OCI-LY1 (cell line): ENCODE data around the gene APOA1.

Experiments
- H2AFZ ChIP-seq: fragments of 200-600 bp; sonication (generic), shearing (Covaris generic); 2 replicates; pipeline ENCODE4 v1.6.0; 2014; ENCODE audit warnings: antibody characterized with exemption, mild to moderate bottlenecking, low read length
- H3F3A ChIP-seq: fragments of 200-600 bp; sonication (generic), shearing (Covaris generic); 2 replicates; pipeline ENCODE4 v1.6.0; 2014; ENCODE audit warnings: mild to moderate bottlenecking, antibody characterized with exemption, low read length, moderate library complexity; ENCODE audit not compliant: insufficient read depth
- H3K27ac ChIP-seq: fragments of 200-600 bp; sonication (generic); 2 replicates; pipeline ENCODE4 v1.5.1; 2014; ENCODE audit warnings: low read length, mixed run types, mild to moderate bottlenecking, low read depth; ENCODE audit not compliant: poor library complexity, severe bottlenecking
- H3K27me3 ChIP-seq: fragments of 200-600 bp; sonication (generic); 2 replicates; pipeline ENCODE4 v1.6.0; 2014; ENCODE audit warnings: antibody characterized with exemption, mild to moderate bottlenecking, low read length, moderate library complexity; ENCODE audit not compliant: insufficient read depth
- H3K36me3 ChIP-seq: fragments of 200-600 bp; sonication (generic); 2 replicates; pipeline ENCODE4 v1.6.1; 2014; ENCODE audit warnings: mild to moderate bottlenecking, antibody characterized with exemption, low read length, moderate library complexity, mixed read lengths; ENCODE audit not compliant: insufficient read depth
- H3K4me1 ChIP-seq: fragments of 200-600 bp; sonication (generic); 2 replicates; pipeline ENCODE4 v1.5.1; 2014; ENCODE audit warnings: mild to moderate bottlenecking, low read length, moderate library complexity; ENCODE audit not compliant: insufficient read depth, severe bottlenecking
- H3K4me2 ChIP-seq: fragments of 200-600 bp; sonication (generic), shearing (Covaris generic); 2 replicates; pipeline ENCODE4 v1.6.1; 2014; ENCODE audit warnings: low read length
- H3K4me3 ChIP-seq: fragments of 200-600 bp; sonication (generic); 2 replicates; pipeline ENCODE4 v1.5.1; 2014; ENCODE audit warnings: low read length, low read depth, mild to moderate bottlenecking, mixed read lengths; ENCODE audit not compliant: poor library complexity, severe bottlenecking
- H3K79me2 ChIP-seq: fragments of 200-600 bp; shearing (Covaris generic); 2 replicates; pipeline ENCODE4 v1.6.1; 2016; ENCODE audit warnings: mixed run types, low read length, mixed read lengths; ENCODE audit not compliant: insufficient read depth
- H3K9ac ChIP-seq: fragments of 200-600 bp; sonication (generic), shearing (Covaris generic); 2 replicates; pipeline ENCODE4 v1.6.1; 2014; ENCODE audit warnings: mild to moderate bottlenecking, low read length, mixed read lengths
- H3K9me2 ChIP-seq: fragments of 200-600 bp; sonication (generic), shearing (Covaris generic); 2 replicates; pipeline ENCODE4 v1.6.1; 2014; ENCODE audit warnings: low read depth, mild to moderate bottlenecking, low read length, mixed read lengths
- H3K9me3 ChIP-seq: fragments of 200-600 bp; shearing (Covaris generic); 2 replicates; pipeline ENCODE4 v1.6.1; 2014; ENCODE audit warnings: low read length, mixed read lengths
- H4K20me1 ChIP-seq: fragments of 200-600 bp; sonication (generic), shearing (Covaris generic); 2 replicates; pipeline ENCODE4 v1.6.0; 2016; ENCODE audit warnings: mild to moderate bottlenecking, low read length; ENCODE audit not compliant: insufficient read depth
- EZH2 ChIP-seq: fragments of 200-600 bp; sonication (generic), shearing (Covaris generic); IDR thresholded peaks from 2 replicates; pipeline ENCODE4 v1.8.0; 2017; ENCODE audit warnings: borderline replicate concordance, mixed run types, mild to moderate bottlenecking, antibody characterized with exemption, low read length, moderate library complexity, mixed read lengths
- TF ChIP-seq, protein P1 (sequence below): fragments of 200-600 bp; sonication (generic), shearing (Covaris generic); IDR thresholded peaks from 2 replicates; pipeline ENCODE4 v1.5.1; 2017; ENCODE audit warnings: mild to moderate bottlenecking, antibody characterized with exemption, low read length, moderate library complexity, mixed read lengths

The APOA1 gene

DNA sequence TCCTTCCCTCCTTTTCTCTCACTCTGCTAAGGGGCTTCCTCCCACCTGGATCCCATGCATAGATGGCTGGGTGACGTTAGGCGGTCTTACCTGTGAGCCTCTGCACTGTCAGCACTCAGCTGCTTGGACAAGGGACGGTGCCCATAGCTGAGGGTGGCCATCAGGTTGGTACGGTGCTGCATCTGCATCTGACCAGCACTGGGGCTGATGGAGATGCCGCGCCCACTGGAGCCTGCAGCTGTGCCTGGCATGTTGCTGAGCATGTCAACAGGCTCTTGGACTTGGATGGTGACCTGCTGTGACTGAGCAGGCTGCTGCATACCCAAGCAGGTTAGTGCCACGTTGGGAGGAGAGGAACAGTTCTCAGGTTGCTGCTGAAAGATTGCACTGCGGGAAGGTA lies 21.8 kb upstream of the APOA1 start:
- Histone ChIP-seq H3K9me3 (no peaks in the 10 kb centered on the region), H3K9me2 (no peaks in the 10 kb centered on the region), H2AFZ (no peak overlapping the region), H3K9ac (no peak overlapping the region), H3F3A (no peaks in the 10 kb centered on the region), H3K4me3 (no peak overlapping the region), H4K20me1 (no peaks in the 10 kb centered on the region), H3K4me2 (no peak overlapping the region), H3K79me2 (no peaks in the 10 kb centered on the region), H3K27me3 (no peaks in the 10 kb centered on the region), H3K36me3 (peaks cover 87% of the 10 kb centered on the region), H3K4me1 (peaks cover 6% of the 10 kb centered on the region), H3K27ac (no peak overlapping the region)
- no peak for TF ChIP-seq EZH2
- TF ChIP-seq, protein P1, sequence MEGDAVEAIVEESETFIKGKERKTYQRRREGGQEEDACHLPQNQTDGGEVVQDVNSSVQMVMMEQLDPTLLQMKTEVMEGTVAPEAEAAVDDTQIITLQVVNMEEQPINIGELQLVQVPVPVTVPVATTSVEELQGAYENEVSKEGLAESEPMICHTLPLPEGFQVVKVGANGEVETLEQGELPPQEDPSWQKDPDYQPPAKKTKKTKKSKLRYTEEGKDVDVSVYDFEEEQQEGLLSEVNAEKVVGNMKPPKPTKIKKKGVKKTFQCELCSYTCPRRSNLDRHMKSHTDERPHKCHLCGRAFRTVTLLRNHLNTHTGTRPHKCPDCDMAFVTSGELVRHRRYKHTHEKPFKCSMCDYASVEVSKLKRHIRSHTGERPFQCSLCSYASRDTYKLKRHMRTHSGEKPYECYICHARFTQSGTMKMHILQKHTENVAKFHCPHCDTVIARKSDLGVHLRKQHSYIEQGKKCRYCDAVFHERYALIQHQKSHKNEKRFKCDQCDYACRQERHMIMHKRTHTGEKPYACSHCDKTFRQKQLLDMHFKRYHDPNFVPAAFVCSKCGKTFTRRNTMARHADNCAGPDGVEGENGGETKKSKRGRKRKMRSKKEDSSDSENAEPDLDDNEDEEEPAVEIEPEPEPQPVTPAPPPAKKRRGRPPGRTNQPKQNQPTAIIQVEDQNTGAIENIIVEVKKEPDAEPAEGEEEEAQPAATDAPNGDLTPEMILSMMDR: no peak

DNA sequence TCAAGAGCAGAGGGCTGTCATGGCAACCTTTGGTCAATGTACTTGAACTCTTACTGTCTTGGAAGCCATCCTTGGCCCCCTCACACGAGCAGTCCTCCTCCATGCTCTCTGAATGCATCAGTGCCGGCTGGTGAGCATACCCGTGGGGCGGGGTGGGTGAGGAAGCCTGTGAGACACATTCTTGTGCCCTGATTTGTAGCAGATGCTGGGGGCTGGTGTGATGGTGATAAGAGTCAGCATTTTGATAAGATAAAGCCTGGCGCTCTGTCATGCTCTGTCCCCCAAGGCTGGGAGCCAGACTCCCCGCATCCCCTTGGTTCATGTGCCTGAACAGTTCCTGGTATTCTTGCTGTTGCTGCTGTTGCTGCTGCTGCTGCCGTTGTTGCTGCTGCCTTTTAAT lies 20.5 kb upstream of the APOA1 start:
- Histone ChIP-seq H3K4me1 (peaks cover 18% of the 10 kb centered on the region), H2AFZ (no peak overlapping the region), H3K36me3 (peaks cover 80% of the 10 kb centered on the region), H3K4me2 (no peak overlapping the region), H3K27me3 (no peaks in the 10 kb centered on the region), H3K4me3 (no peak overlapping the region), H3K9me3 (no peaks in the 10 kb centered on the region), H4K20me1 (no peaks in the 10 kb centered on the region), H3K9me2 (no peaks in the 10 kb centered on the region), H3K27ac (no peak overlapping the region), H3K79me2 (no peaks in the 10 kb centered on the region), H3K9ac (no peak overlapping the region), H3F3A (no peaks in the 10 kb centered on the region)
- TF ChIP-seq, protein P1: no peak
- no peak for TF ChIP-seq EZH2

DNA sequence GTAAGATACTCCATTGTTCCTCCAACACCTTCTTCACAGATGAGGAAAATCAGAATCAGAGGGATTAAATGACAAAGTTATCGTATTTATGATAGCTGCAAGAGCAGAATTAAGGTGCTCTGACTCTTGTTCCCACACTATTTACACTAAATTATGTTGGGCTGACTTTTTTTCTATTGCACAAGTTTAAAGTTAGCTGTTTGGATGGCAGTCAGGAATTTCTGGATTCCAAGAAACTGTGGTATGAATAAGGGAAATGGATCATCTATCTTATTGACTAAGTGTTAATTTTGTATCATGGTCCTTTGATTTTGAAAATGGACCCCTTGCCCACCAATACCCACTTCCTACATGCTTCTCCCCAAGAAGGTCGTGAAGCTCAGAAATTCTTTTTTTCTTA lies 19.9 kb upstream of the APOA1 start:
- Histone ChIP-seq H3K4me3 (no peak overlapping the region), H3K9me3 (no peaks in the 10 kb centered on the region), H3K27ac (no peak overlapping the region), H3K36me3 (peaks cover 76% of the 10 kb centered on the region), H3K9me2 (no peaks in the 10 kb centered on the region), H3K27me3 (no peaks in the 10 kb centered on the region), H3K79me2 (no peaks in the 10 kb centered on the region), H2AFZ (no peak overlapping the region), H3K9ac (no peak overlapping the region), H3K4me2 (no peak overlapping the region), H3F3A (no peaks in the 10 kb centered on the region), H3K4me1 (peaks cover 25% of the 10 kb centered on the region), H4K20me1 (no peaks in the 10 kb centered on the region)
- no peak for TF ChIP-seq EZH2
- TF ChIP-seq, protein P1: no peak
